Mesenchymal stem cell (in vitro differentiated cells and primary cell): ENCODE results near the gene MKI67.

Source experiments
- DNase-seq: peaks from one replicate; pipeline ENCODE4 v3.0.0-alpha.2; 2013
- H2AFZ ChIP-seq: one replicate; pipeline ENCODE4 v1.6.1; 2013; ENCODE audit warnings: low read depth, mild to moderate bottlenecking, control low read depth, inconsistent platforms, low read length, moderate library complexity
- H2AK5ac ChIP-seq: 2 replicates; pipeline ENCODE4 v1.6.1; 2013; ENCODE audit warnings: low read length, moderate library complexity, mild to moderate bottlenecking, inconsistent platforms; ENCODE audit not compliant: severe bottlenecking
- H2BK120ac ChIP-seq: one replicate; pipeline ENCODE4 v1.6.1; 2013; ENCODE audit warnings: low read depth, mild to moderate bottlenecking, inconsistent platforms, low read length, moderate library complexity
- H2BK12ac ChIP-seq, 2 experiments: one replicate each; pipeline ENCODE4 v1.6.1; 2013; ENCODE audit warnings: inconsistent platforms in 2 of 2, low read length in 2 of 2, mild to moderate bottlenecking in 2 of 2, moderate library complexity in 2 of 2, control low read depth in 1 of 2
- H2BK15ac ChIP-seq: one replicate; pipeline ENCODE4 v1.6.1; 2013; ENCODE audit warnings: mild to moderate bottlenecking, low read depth, inconsistent platforms; ENCODE audit not compliant: poor library complexity, severe bottlenecking
- H2BK5ac ChIP-seq: 2 replicates; pipeline ENCODE4 v1.6.1; 2013; ENCODE audit warnings: low read depth, mild to moderate bottlenecking, low read length, control low read depth, inconsistent platforms; ENCODE audit not compliant: poor library complexity, severe bottlenecking
- H3K14ac ChIP-seq, 2 experiments: one replicate each; pipeline ENCODE4 v1.6.1; 2013; ENCODE audit warnings: inconsistent platforms in 2 of 2, low read length in 2 of 2, control low read depth in 1 of 2, mild to moderate bottlenecking in 1 of 2, moderate library complexity in 1 of 2
- H3K18ac ChIP-seq, 2 experiments: one replicate each; pipeline ENCODE4 v1.6.1; 2013; ENCODE audit warnings: inconsistent platforms in 2 of 2, low read length in 2 of 2, control low read depth in 1 of 2, low read depth in 1 of 2, mild to moderate bottlenecking in 1 of 2
- H3K23ac ChIP-seq, 2 experiments: one replicate each; pipeline ENCODE4 v1.6.1; 2013; ENCODE audit warnings: inconsistent platforms in 2 of 2, low read length in 2 of 2, mild to moderate bottlenecking in 2 of 2, moderate library complexity in 2 of 2, control low read depth in 1 of 2
- H3K27ac ChIP-seq: 2 replicates; pipeline ENCODE4 v1.5.1; 2013; ENCODE audit warnings: mild to moderate bottlenecking, moderate library complexity, low read length, control low read depth, inconsistent platforms; ENCODE audit not compliant: poor library complexity, severe bottlenecking
- H3K27me3 ChIP-seq, 2 experiments: 2 replicates each; pipeline versions ENCODE4 v1.6.1 to v1.7.0; 2013; ENCODE audit warnings: low read length in 2 of 2, mild to moderate bottlenecking in 2 of 2, moderate library complexity in 2 of 2, control low read depth in 1 of 2, inconsistent platforms in 1 of 2; ENCODE audit not compliant: control insufficient read depth in 1 of 2, insufficient read depth in 1 of 2
- H3K36me3 ChIP-seq, 2 experiments: 2 replicates each; pipeline versions ENCODE4 v1.6.1 to v1.7.0; 2013; ENCODE audit warnings: low read length in 2 of 2, control low read depth in 1 of 2, inconsistent platforms in 1 of 2, low read depth in 1 of 2, mild to moderate bottlenecking in 1 of 2; ENCODE audit not compliant: insufficient read depth in 2 of 2, control insufficient read depth in 1 of 2
- H3K4ac ChIP-seq, 2 experiments: one replicate each; pipeline ENCODE4 v1.6.1; 2013; ENCODE audit warnings: inconsistent platforms in 2 of 2, low read length in 2 of 2, mild to moderate bottlenecking in 2 of 2, moderate library complexity in 2 of 2, control low read depth in 1 of 2, low read depth in 1 of 2
- H3K4me1 ChIP-seq: 2 replicates; pipeline ENCODE4 v1.6.1; 2013; ENCODE audit warnings: low read depth, low read length, control low read depth; ENCODE audit not compliant: control insufficient read depth, insufficient read depth
- H3K4me2 ChIP-seq: 2 replicates; pipeline ENCODE4 v1.6.1; 2013; ENCODE audit warnings: low read length, mild to moderate bottlenecking, inconsistent platforms; ENCODE audit not compliant: poor library complexity, severe bottlenecking
- H3K4me3 ChIP-seq, 2 experiments: 2 replicates each; pipeline versions ENCODE4 v1.5.1 to v1.7.0; 2013; ENCODE audit warnings: low read length in 2 of 2, mild to moderate bottlenecking in 2 of 2, control low read depth in 1 of 2, low read depth in 1 of 2; ENCODE audit not compliant: insufficient read depth in 1 of 2
- H3K79me1 ChIP-seq: replicated peaks from 2 replicates; pipeline ENCODE4 v1.6.1; 2013; ENCODE audit warnings: mild to moderate bottlenecking, control low read depth, low read length, inconsistent platforms; ENCODE audit not compliant: poor library complexity, severe bottlenecking
- H3K9ac ChIP-seq: 2 replicates; pipeline ENCODE4 v1.7.0; 2013; ENCODE audit warnings: mild to moderate bottlenecking, low read length, moderate library complexity
- H3K9me3 ChIP-seq: 2 replicates; pipeline ENCODE4 v1.7.0; 2013; ENCODE audit warnings: mild to moderate bottlenecking, low read length; ENCODE audit not compliant: control insufficient read depth
- H4K8ac ChIP-seq: one replicate; pipeline ENCODE4 v1.6.1; 2013; ENCODE audit warnings: inconsistent platforms, mild to moderate bottlenecking, low read length, moderate library complexity
- H4K91ac ChIP-seq: one replicate; pipeline ENCODE4 v1.6.1; 2013; ENCODE audit warnings: mild to moderate bottlenecking, low read length, inconsistent platforms
- WGBS: methylation state at CpG from one replicate; pipeline ENCODE4 v1.1.7; 2013; ENCODE audit warnings: mixed read lengths; 5-methylcytosine and 5-hydroxymethylcytosine counted together

The MKI67 gene

DNA sequence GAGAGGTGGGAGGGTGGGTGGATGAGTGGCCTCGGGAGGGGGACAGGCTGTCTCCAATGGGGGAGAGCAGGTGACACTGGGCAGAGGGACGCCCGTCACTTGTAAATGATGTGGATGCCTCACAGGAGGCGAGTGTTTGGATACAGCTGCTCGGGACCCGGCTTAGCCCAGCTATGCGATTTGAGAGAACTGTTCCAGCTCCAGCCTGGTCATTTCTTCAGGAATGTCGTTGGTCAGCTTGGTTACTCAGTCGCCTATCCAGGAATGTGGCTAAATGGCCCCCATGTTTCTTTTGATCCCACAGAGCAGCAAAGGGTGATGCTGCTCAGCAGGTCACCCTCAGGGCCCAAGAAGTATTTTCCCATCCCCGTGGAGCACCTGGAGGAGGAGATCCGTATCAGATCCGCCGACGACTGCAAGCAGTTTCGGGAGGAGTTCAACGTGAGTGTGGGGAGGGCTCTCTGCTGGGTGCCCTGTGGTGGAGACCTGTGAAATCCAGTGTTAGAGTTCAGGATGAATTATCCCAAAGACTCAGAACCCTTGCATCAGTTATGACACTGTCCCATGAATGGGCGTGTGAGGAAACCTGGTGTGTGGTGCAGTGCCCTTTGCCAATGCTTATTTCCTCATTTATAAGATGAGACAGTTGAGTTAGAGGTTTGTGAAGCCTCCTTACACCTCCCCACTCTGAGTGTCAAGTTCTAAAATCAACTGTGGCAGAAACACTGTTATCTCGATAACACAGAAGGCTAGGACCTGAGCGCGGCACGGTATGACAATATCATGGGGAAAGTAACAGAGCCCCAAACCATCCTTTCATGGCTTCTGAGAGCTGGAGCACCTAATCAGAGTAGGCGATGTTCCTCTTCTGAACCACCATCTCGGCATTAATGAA is 76.8 kb downstream of the MKI67 start:
- Histone ChIP-seq H3K79me1 (peaks cover 2% of the 10 kb centered on the region), H2BK5ac (no peak overlapping the region), H3K18ac (no peak overlapping the region), H3K4me1 (peaks cover 6% of the 10 kb centered on the region), H2BK15ac (no peak overlapping the region), H2BK120ac (no peak overlapping the region), H3K4me3 (no peak overlapping the region), H3K14ac (no peak overlapping the region), H4K91ac (no peak overlapping the region), H3K27me3 (no peaks in the 10 kb centered on the region), H3K9ac (no peak overlapping the region), H3K9me3 (no peaks in the 10 kb centered on the region), H3K4ac (no peak overlapping the region), H3K23ac (no peak overlapping the region), H2BK12ac (no peak overlapping the region), H3K36me3 (peaks cover 7 to 9% of the 10 kb centered on the region in 2 experiments), H2AK5ac (no peak overlapping the region), H3K27ac (no peak overlapping the region), H4K8ac (no peak overlapping the region), H3K4me2 (no peak overlapping the region), H2AFZ (no peak overlapping the region)
- 94% methylated on average over 23 of the region's 23 CpGs for WGBS
- DNase-seq: no peak

DNA sequence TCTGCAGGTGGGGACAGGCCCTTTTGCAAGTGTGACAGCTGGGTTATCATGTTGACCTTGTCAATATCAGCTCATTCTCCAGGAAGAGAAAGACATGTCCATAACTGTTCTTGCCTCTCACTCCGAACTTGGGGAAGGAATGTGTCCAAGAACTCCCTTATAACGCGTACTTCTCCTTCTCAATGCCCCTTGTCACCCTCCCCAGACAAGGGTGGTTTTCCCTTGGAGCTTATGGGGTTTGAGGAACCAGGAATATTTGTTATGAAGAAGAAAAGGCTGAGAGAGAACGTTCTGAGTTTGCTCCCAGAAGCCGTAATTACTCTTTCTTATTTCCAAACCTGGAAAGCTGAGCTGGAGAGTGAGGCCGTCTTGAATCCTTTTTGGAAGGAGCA is 77.4 kb downstream of the MKI67 start:
- Histone ChIP-seq H3K4me1 (peaks cover 6% of the 10 kb centered on the region), H4K8ac (no peak overlapping the region), H2BK5ac (no peak overlapping the region), H3K9me3 (no peaks in the 10 kb centered on the region), H3K4me2 (no peak overlapping the region), H3K9ac (no peak overlapping the region), H3K27me3 (no peaks in the 10 kb centered on the region), H3K36me3 (peaks cover 7 to 9% of the 10 kb centered on the region in 2 experiments), H3K23ac (no peak overlapping the region), H3K4ac (no peak overlapping the region), H4K91ac (no peak overlapping the region), H2AFZ (no peak overlapping the region), H3K14ac (no peak overlapping the region), H3K18ac (no peak overlapping the region), H3K79me1 (peaks cover 2% of the 10 kb centered on the region), H2BK120ac (no peak overlapping the region), H2BK12ac (no peak overlapping the region), H2BK15ac (no peak overlapping the region), H2AK5ac (no peak overlapping the region), H3K27ac (no peak overlapping the region), H3K4me3 (no peak overlapping the region)
- WGBS: 81% methylated on average over 3 of the region's 6 CpGs
- no peak for DNase-seq

DNA sequence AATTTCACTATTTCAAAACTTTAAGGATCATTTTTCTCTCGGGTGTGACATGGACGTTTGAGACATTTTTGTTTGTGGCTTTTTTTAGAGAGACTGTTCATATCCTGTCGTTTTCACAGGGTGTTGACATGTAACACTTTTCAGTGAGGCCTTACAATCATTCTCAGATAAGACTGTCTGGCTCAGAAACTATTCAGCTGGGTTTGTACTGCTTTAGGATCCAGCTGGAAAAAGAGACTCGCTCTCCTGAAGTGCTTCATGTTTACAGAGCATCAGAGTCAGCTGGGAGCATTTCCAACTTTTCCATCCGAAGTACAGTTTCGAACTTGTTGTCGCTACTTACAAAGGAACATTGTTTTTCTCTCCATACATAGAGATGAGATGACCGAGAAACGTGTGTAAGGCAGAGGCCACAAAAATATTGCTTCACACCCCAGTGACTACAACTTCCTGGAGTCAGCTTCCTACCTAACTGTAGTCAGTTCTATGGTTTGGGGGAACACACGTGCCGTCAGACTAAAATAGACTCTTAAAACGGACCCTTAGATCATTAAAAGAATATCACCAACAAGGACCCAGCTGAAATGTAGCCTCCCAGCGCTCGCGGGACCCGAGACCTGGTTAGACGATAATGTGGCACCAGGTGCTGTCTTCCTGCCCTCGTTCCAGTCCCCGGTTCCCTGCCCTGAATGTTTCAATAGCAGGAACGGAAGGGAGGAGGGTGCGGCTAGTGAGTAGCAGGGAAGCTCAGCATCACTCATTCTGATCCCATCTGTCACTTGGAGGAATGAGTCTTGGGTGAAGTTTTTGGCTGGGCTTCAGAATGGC is 78.0 kb downstream of the MKI67 start:
- no peak overlapping the region for H3K4me3 ChIP-seq
- H2BK12ac ChIP-seq: no peak overlapping the region
- H3K36me3 ChIP-seq: peaks cover 6 to 7% of the 10 kb centered on the region in 2 experiments
- no peak overlapping the region for H3K4ac ChIP-seq
- no peak overlapping the region for H3K14ac ChIP-seq
- no peak overlapping the region for H2AK5ac ChIP-seq
- no peak overlapping the region for H2AFZ ChIP-seq
- no peak overlapping the region for H3K4me2 ChIP-seq
- peaks cover 6% of the 10 kb centered on the region for H3K4me1 ChIP-seq
- H3K18ac ChIP-seq: no peak overlapping the region
- H2BK15ac ChIP-seq: no peak overlapping the region
- H3K9ac ChIP-seq: peak overlapping the region; percentile 54
- H3K79me1 ChIP-seq: peaks cover 2% of the 10 kb centered on the region
- H2BK5ac ChIP-seq: no peak overlapping the region
- H4K8ac ChIP-seq: no peak overlapping the region
- no peaks in the 10 kb centered on the region for H3K9me3 ChIP-seq
- H2BK120ac ChIP-seq: no peak overlapping the region
- 76% methylated on average over 21 of the region's 21 CpGs for WGBS
- peak; percentile 50 for DNase-seq
- no peak overlapping the region for H3K27ac ChIP-seq
- no peaks in the 10 kb centered on the region for H3K27me3 ChIP-seq
- no peak overlapping the region for H4K91ac ChIP-seq
- H3K23ac ChIP-seq: no peak overlapping the region

DNA sequence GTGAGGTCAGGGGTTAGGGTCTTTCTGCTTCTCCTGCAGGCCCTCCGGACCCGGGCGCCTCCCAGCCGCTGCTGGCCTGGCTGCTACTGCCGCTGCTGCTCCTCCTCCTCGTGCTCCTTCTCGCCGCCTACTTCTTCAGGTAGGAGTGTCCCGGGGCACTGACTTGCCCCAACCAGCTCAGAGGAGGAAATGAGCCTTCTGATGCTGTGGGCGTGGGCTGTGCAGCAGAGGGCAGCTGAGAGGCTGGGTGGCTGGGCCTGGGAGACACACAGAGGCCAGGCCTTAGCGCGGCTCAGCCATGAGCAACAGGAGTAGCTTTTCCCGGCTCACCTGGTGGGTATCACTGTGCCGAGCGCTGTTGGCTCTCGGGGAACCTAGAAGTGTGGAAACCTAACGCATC is 78.9 kb downstream of the MKI67 start:
- Histone ChIP-seq H2AK5ac (no peak overlapping the region), H4K8ac (peak overlapping the region; percentile 1), H3K79me1 (peaks cover 2% of the 10 kb centered on the region), H3K27ac (no peak overlapping the region), H2BK120ac (no peak overlapping the region), H3K9ac (no peak overlapping the region), H3K4me2 (no peak overlapping the region), H3K9me3 (no peaks in the 10 kb centered on the region), H4K91ac (no peak overlapping the region), H3K36me3 (peaks cover 2 to 7% of the 10 kb centered on the region in 2 experiments), H3K27me3 (no peaks in the 10 kb centered on the region), H3K14ac (no peak overlapping the region), H3K18ac (peak overlapping the region in 1 of 2 experiments; percentile 37), H2BK12ac (no peak overlapping the region), H3K4ac (no peak overlapping the region), H3K4me3 (no peak overlapping the region), H3K23ac (no peak overlapping the region), H2BK15ac (no peak overlapping the region), H2BK5ac (no peak overlapping the region), H3K4me1 (peaks cover 6% of the 10 kb centered on the region), H2AFZ (no peak overlapping the region)
- peak; percentile 62 for DNase-seq
- 42% methylated on average over 17 of the region's 17 CpGs for WGBS
